RWPE2 (cell line): ENCODE measurements around the gene CHP1.
"Not testable (repeated sequence)": the region's sequence is repeated elsewhere in the genome, so short reads cannot be mapped to it uniquely, and the experiment has no call there.

ENCODE experiments used
- ATAC-seq: fragments of 200-7000 bp; cut with Tn5 transposase; 3 replicates; pipeline ENCODE4 v1.9.1; 2021; ENCODE audit warnings: low read depth
- DNase-seq: peaks from one replicate; pipeline ENCODE4 v3.0.0-alpha.2; 2020; ENCODE audit warnings: low spot score
- H3K27ac ChIP-seq: fragments of 450-650 bp; 2 replicates; pipeline ENCODE4 v1.5.1; 2017; ENCODE audit warnings: mild to moderate bottlenecking; ENCODE audit not compliant: poor library complexity, severe bottlenecking
- H3K27me3 ChIP-seq: fragments of 250-450 bp; sonication (Bioruptor Pico); 2 replicates; pipeline ENCODE4 v1.5.1; 2021; ENCODE audit warnings: mild to moderate bottlenecking, moderate library complexity; ENCODE audit not compliant: insufficient read depth, poor library complexity, severe bottlenecking
- H3K36me3 ChIP-seq: fragments of 250-450 bp; sonication (Bioruptor Pico); 2 replicates; pipeline ENCODE4 v1.5.1; 2020; ENCODE audit warnings: low read depth, mild to moderate bottlenecking, moderate library complexity
- H3K4me1 ChIP-seq: fragments of 250-450 bp; sonication (Bioruptor Pico); 2 replicates; pipeline ENCODE4 v1.5.1; 2021; ENCODE audit warnings: mild to moderate bottlenecking, moderate library complexity; ENCODE audit not compliant: insufficient read depth, poor library complexity, severe bottlenecking
- H3K4me3 ChIP-seq: fragments of 250-450 bp; sonication (Bioruptor Pico); 2 replicates; pipeline ENCODE4 v1.5.1; 2021; ENCODE audit warnings: mild to moderate bottlenecking, moderate library complexity; ENCODE audit not compliant: severe bottlenecking
- H3K9me3 ChIP-seq: fragments of 250-450 bp; sonication (Bioruptor Pico); 2 replicates; pipeline ENCODE4 v1.5.1; 2021; ENCODE audit warnings: mild to moderate bottlenecking, moderate library complexity; ENCODE audit not compliant: severe bottlenecking
- TF ChIP-seq, protein P1 (sequence below): fragments of 450-650 bp; IDR thresholded peaks from one replicate; pipeline ENCODE4 v1.5.1; 2017; ENCODE audit warnings: mild to moderate bottlenecking, moderate library complexity; ENCODE audit not compliant: poor library complexity, severe bottlenecking

The CHP1 gene

DNA sequence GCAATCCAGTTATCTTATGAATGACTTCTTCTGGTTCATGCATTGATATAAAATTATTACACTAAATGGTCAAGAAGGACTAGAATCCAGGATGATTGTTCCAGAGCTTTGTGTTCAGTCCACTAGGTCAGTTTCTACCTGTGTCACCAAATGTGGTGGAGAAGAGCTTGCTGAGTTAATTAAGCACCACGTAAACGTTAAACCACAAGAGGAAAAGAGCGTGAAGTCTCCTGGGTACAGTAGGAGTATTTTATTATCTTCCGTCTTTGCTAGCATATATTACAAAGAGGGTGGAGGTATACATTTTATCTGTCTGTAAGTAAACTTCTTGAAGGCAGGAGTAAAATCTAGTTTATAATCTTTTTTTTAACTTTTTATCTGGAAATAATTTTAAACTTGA, 23.5 kb downstream of the CHP1 start:
- H3K4me1 ChIP-seq = peaks cover 38% of the 10 kb centered on the region
- ATAC-seq = no peak
- no peak overlapping the region for H3K4me3 ChIP-seq

DNA sequence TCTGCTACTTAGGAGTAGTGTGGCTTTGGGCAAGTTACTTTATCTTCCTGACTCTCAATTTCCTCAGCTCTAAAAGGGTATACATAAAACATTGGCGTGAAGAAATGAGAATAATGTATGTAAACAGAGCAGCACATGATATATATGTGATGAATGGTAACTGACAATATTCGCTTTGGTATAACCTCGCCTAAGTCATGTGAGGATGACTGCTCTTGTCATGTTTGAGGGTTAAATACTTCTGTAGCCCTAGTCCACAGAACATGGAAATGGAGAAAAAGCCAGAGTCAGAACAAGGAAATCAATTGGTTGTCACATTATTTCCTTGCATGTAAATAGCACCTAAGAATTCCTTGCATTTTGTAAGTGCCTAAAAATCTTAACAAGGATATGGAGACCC, 25.0 kb downstream of the CHP1 start:
- TF ChIP-seq, protein P1, sequence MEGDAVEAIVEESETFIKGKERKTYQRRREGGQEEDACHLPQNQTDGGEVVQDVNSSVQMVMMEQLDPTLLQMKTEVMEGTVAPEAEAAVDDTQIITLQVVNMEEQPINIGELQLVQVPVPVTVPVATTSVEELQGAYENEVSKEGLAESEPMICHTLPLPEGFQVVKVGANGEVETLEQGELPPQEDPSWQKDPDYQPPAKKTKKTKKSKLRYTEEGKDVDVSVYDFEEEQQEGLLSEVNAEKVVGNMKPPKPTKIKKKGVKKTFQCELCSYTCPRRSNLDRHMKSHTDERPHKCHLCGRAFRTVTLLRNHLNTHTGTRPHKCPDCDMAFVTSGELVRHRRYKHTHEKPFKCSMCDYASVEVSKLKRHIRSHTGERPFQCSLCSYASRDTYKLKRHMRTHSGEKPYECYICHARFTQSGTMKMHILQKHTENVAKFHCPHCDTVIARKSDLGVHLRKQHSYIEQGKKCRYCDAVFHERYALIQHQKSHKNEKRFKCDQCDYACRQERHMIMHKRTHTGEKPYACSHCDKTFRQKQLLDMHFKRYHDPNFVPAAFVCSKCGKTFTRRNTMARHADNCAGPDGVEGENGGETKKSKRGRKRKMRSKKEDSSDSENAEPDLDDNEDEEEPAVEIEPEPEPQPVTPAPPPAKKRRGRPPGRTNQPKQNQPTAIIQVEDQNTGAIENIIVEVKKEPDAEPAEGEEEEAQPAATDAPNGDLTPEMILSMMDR = no peak
- Histone ChIP-seq H3K36me3 (peaks cover 72% of the 10 kb centered on the region), H3K4me1 (peaks cover 28% of the 10 kb centered on the region), H3K27ac (peak overlapping the region; percentile 13), H3K4me3 (no peak overlapping the region), H3K9me3 (no peaks in the 10 kb centered on the region), H3K27me3 (no peaks in the 10 kb centered on the region)
- DNase-seq = no peak
- ATAC-seq = no peak

More for the DNA sequence above, 23.5 kb downstream of the CHP1 start:
- H3K27ac ChIP-seq = no peak overlapping the region
- H3K27me3 ChIP-seq = no peaks in the 10 kb centered on the region
- H3K9me3 ChIP-seq = no peaks in the 10 kb centered on the region
- TF ChIP-seq, protein P1 = no peak
- peaks cover 76% of the 10 kb centered on the region for H3K36me3 ChIP-seq
- DNase-seq = no peak

DNA sequence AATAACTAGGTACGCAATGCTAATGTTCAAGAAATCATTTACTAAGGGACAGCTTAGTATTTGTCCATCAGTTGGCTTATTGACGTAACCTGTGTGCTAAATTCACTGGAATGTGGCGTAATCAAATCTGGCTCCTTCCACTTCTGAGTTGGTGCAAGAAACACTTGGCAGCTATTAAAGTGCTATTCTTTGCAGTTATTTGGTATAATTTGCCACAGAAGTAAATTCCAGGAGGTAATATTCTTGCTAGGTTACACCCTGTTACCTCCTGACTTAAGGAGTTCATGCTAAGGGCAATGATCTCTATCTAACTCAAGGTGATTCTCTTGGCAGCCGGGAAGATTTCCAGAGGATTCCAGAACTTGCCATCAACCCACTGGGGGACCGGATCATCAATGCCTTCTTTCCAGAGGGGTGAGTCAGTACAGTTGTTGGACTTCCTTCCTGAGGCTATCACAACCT, 25.5 kb downstream of the CHP1 start:
- TF ChIP-seq, protein P1 = no peak
- peak; percentile 53 for ATAC-seq
- Histone ChIP-seq H3K9me3 (no peaks in the 10 kb centered on the region), H3K27me3 (no peaks in the 10 kb centered on the region), H3K4me1 (peaks cover 28% of the 10 kb centered on the region), H3K4me3 (no peak overlapping the region), H3K27ac (peak overlapping the region; percentile 13), H3K36me3 (peaks cover 72% of the 10 kb centered on the region)
- peak; percentile 29 for DNase-seq

DNA sequence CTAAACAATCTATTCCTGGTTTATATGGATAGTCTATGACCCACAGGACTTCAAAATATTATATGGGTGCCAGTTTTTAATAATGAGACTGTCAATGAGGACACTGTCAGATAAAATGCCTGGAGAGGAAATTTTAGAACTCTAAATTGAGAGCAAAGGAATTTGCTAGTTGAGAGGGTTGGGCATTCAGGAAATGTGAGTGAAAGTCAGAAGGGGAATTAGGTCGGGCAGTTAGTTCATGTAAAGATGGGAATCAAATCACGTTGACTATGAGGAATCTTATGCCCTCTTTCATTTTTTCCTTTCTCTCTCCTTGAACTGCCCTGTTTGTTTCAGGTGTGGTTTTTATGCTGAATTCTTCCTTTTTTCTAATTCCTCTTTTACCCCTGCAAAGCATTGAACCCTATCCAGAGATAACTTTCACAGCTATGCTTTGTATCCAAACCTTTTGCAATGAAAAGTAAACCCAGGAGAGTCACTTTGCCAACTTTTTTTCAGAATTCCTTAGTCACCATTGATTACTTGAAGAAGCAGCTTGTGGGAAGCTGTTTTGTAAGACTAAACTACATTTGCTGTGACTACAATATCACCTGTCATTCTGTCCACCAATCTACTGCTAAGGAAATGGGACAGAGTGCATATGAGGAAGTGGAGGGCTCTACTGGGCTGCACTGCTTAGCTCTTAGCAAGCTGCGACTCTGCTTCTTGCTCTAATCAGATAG, 27.8 kb downstream of the CHP1 start:
- Histone ChIP-seq H3K4me1 (peaks cover 28% of the 10 kb centered on the region), H3K27me3 (no peaks in the 10 kb centered on the region), H3K36me3 (peaks cover 77% of the 10 kb centered on the region), H3K9me3 (no peaks in the 10 kb centered on the region), H3K27ac (peak overlapping the region; percentile 26), H3K4me3 (no peak overlapping the region)
- DNase-seq (peak; percentile 1), ATAC-seq (peak; percentile 82)
- TF ChIP-seq, protein P1 = no peak

DNA sequence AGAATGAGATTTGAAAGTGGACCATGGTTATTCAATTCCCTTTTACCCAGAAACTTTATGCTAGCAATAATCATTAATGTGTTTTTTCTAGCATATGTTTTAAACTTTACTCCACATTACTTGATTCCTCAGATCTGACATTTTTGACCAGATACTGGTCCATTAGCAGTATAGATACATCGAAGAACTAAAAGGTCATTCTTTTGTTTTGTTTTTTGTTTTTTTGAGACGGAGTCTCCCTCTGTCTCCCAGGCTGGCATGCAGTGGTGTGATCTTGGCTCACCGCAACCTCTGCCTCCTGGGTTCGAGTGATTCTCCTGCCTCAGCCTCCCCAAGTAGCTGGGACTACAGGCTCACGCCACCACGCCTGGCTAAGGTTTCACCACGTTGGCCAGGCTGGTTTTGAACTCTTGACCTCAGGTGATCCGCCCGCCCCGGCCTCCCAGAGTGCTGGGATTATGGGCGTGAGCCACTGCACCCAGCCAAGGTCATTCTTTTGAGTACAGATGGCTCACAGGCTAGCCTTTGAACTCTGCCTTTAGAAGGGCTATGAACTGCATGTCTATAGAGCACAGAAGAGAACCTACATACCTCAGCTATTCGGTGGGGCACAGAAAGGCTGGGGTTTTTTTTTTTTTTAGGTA, 28.6 kb downstream of the CHP1 start:
- Histone ChIP-seq H3K27ac (peak overlapping the region; percentile 26), H3K4me1 (peaks cover 28% of the 10 kb centered on the region), H3K27me3 (no peaks in the 10 kb centered on the region), H3K36me3 (peaks cover 77% of the 10 kb centered on the region), H3K9me3 (no peaks in the 10 kb centered on the region), H3K4me3 (no peak overlapping the region)
- TF ChIP-seq, protein P1 = no peak
- no peak for DNase-seq
- no peak for ATAC-seq

DNA sequence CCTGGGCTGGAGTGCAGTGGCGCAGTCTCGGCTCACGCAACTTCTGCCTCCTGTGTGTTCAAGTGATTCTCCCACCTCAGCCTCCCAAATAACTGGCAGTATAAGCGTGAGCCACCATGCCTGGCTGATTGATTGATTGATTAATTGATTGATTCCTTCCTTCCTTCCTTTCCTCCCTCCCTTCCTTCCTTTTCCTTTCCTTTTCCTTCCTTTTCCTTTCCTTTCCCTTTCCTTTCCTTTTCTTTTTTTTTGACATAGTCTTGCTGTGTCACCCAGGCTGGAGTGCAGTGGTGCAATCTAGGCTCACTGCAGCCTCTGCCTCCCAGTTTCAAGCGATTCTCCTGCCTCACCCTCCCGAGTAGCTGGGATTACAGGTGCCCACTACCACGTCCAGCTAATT, 29.9 kb downstream of the CHP1 start:
- Histone ChIP-seq H3K4me1 (peaks cover 28% of the 10 kb centered on the region), H3K36me3 (peaks cover 74% of the 10 kb centered on the region)
- not testable (repeated sequence) for DNase-seq, H3K4me3 ChIP-seq, H3K27ac ChIP-seq, H3K27me3 ChIP-seq, H3K9me3 ChIP-seq, ATAC-seq
